DND-41 (cell line): ENCODE data around the gene CLASRP.
"Not testable (repeated sequence)": the region's sequence is repeated elsewhere in the genome, so short reads cannot be mapped to it uniquely, and the experiment has no call there.

ENCODE experiments used
- ATAC-seq: fragments of 200-7000 bp; cut with Tn5 transposase; 3 replicates; pipeline ENCODE4 v1.9.1; 2021; ENCODE audit warnings: low read depth; ENCODE audit not compliant: insufficient read depth
- DNase-seq: peaks from one replicate; pipeline ENCODE4 v3.0.0-alpha.2; 2020
- H2AFZ ChIP-seq: 2 replicates; pipeline ENCODE4 v1.6.0; 2012; ENCODE audit warnings: low read depth, low read length
- H3K27ac ChIP-seq: 2 replicates; pipeline ENCODE4 v1.5.1; 2012; ENCODE audit warnings: low read length, inconsistent platforms
- H3K27me3 ChIP-seq: fragments of 200-600 bp; sonication (generic); 2 replicates; pipeline ENCODE4 v1.6.0; 2012; ENCODE audit warnings: low read length, mild to moderate bottlenecking, inconsistent platforms; ENCODE audit not compliant: insufficient read depth, poor library complexity
- H3K36me3 ChIP-seq: 2 replicates; pipeline ENCODE4 v1.5.1; 2012; ENCODE audit warnings: low read length, inconsistent platforms; ENCODE audit not compliant: insufficient read depth
- H3K4me1 ChIP-seq: 2 replicates; pipeline ENCODE4 v1.5.1; 2012; ENCODE audit warnings: mild to moderate bottlenecking, low read length; ENCODE audit not compliant: insufficient read depth
- H3K4me2 ChIP-seq: 2 replicates; pipeline ENCODE4 v1.6.0; 2012; ENCODE audit warnings: mild to moderate bottlenecking, moderate library complexity, low read length, inconsistent platforms; ENCODE audit not compliant: insufficient read depth
- H3K4me3 ChIP-seq, 2 experiments: fragments of 200-600 bp in 1 of 2; shearing (Covaris generic) in 1 of 2; 2 replicates each; pipeline ENCODE4 v1.5.1; 2012 to 2016; ENCODE audit warnings: inconsistent platforms in 2 of 2, low read length in 2 of 2, mild to moderate bottlenecking in 2 of 2, low read depth in 1 of 2, moderate library complexity in 1 of 2
- H3K79me2 ChIP-seq: 2 replicates; pipeline ENCODE4 v1.6.0; 2012; ENCODE audit warnings: low read length, inconsistent platforms; ENCODE audit not compliant: insufficient read depth
- H3K9ac ChIP-seq: 2 replicates; pipeline ENCODE4 v1.6.0; 2012; ENCODE audit warnings: low read depth, mild to moderate bottlenecking, inconsistent platforms, low read length, moderate library complexity
- H3K9me3 ChIP-seq: 2 replicates; pipeline ENCODE4 v1.5.1; 2012; ENCODE audit warnings: low read length, moderate library complexity, mild to moderate bottlenecking, inconsistent platforms; ENCODE audit not compliant: insufficient read depth, severe bottlenecking
- H4K20me1 ChIP-seq: 2 replicates; pipeline ENCODE4 v1.6.0; 2012; ENCODE audit warnings: low read length; ENCODE audit not compliant: insufficient read depth
- CTCF ChIP-seq: IDR thresholded peaks from 2 replicates; pipeline ENCODE4 v1.5.1; 2012; ENCODE audit warnings: borderline replicate concordance, low read length, moderate library complexity, mild to moderate bottlenecking; ENCODE audit not compliant: poor library complexity, severe bottlenecking; ENCODE audit errors: extremely low read depth
- EZH2 ChIP-seq: IDR thresholded peaks from 3 replicates; pipeline ENCODE4 v1.6.1; 2012; ENCODE audit warnings: borderline replicate concordance, low read depth, mild to moderate bottlenecking, moderate library complexity, low read length, inconsistent platforms; ENCODE audit not compliant: severe bottlenecking

CLASRP gene

GRCh38 chr19:45117167-45117594 is 78.3 kb downstream of the CLASRP start:
- Histone ChIP-seq H4K20me1 (peaks cover 89% of the 10 kb centered on the region), H2AFZ (no peak overlapping the region), H3K27ac (peak overlapping the region; percentile 74), H3K36me3 (0 out of 2 replicates have a peak, but pooled peaks cover 3% of the 10 kb centered on the region), H3K4me1 (peaks cover 32% of the 10 kb centered on the region), H3K79me2 (peaks cover 89% of the 10 kb centered on the region), H3K9ac (peak overlapping the region; percentile 22; the same call in 1 of the 2 replicates), H3K9me3 (no peaks in the 10 kb centered on the region), H3K27me3 (no peaks in the 10 kb centered on the region), H3K4me2 (peak overlapping the region; percentile 41), H3K4me3 (no peak overlapping the region)
- TF ChIP-seq EZH2 = no peak
- TF ChIP-seq CTCF = no peak
- DNase-seq (peak; percentile 88), ATAC-seq (peak; percentile 98)

GRCh38 chr19:45117671-45118070 is 78.8 kb downstream of the CLASRP start:
- no peak for TF ChIP-seq CTCF
- TF ChIP-seq EZH2 = no peak
- Histone ChIP-seq H3K9me3 (no peaks in the 10 kb centered on the region), H3K27ac (peak overlapping the region; percentile 74), H3K36me3 (0 out of 2 replicates have a peak, but pooled peaks cover 3% of the 10 kb centered on the region), H3K27me3 (no peaks in the 10 kb centered on the region), H3K79me2 (peaks cover 89% of the 10 kb centered on the region), H3K9ac (peak overlapping the region; percentile 22; the same call in 1 of the 2 replicates), H2AFZ (no peak overlapping the region), H4K20me1 (peaks cover 89% of the 10 kb centered on the region), H3K4me3 (no peak overlapping the region), H3K4me1 (peaks cover 32% of the 10 kb centered on the region), H3K4me2 (peak overlapping the region; percentile 41)
- DNase-seq (no peak), ATAC-seq (no peak)

- no peak overlapping the region for H3K9ac ChIP-seq
- no peaks in the 10 kb centered on the region for H3K9me3 ChIP-seq
- peaks cover 32% of the 10 kb centered on the region for H3K4me1 ChIP-seq
- 0 out of 2 replicates have a peak, but pooled peaks cover 3% of the 10 kb centered on the region for H3K36me3 ChIP-seq
- H3K27ac ChIP-seq = peak overlapping the region; percentile 74; the same call in 1 of the 2 replicates
- peaks cover 89% of the 10 kb centered on the region for H4K20me1 ChIP-seq
- H3K4me2 ChIP-seq = no peak overlapping the region
- H3K27me3 ChIP-seq = no peaks in the 10 kb centered on the region
- DNase-seq = no peak
- TF ChIP-seq CTCF = no peak
- TF ChIP-seq EZH2 = no peak
- no peak for ATAC-seq
- H3K79me2 ChIP-seq = peaks cover 89% of the 10 kb centered on the region
- no peak overlapping the region for H2AFZ ChIP-seq
- H3K4me3 ChIP-seq = no peak overlapping the region
Observed at GRCh38 chr19:45118106-45118505, 79.3 kb downstream of the CLASRP start.

GRCh38 chr19:45118591-45119355 is 79.9 kb downstream of the CLASRP start:
- ATAC-seq, H3K4me3 ChIP-seq, DNase-seq, H2AFZ ChIP-seq, H3K36me3 ChIP-seq, H3K27me3 ChIP-seq, H3K4me2 ChIP-seq, H3K9me3 ChIP-seq, H3K9ac ChIP-seq: not testable (repeated sequence)
- H4K20me1 ChIP-seq = peaks cover 89% of the 10 kb centered on the region
- H3K27ac ChIP-seq = peak overlapping the region; percentile 74; the same call in 1 of the 2 replicates
- H3K79me2 ChIP-seq = peaks cover 89% of the 10 kb centered on the region
- peaks cover 32% of the 10 kb centered on the region for H3K4me1 ChIP-seq
